Measurements from ENCODE around the gene PISD. TPM values are rescaled to one million over a fixed set of nuclear protein-coding genes. Genes with fewer than 3 reads are reported as not detected.
"Not testable (repeated sequence)": the region's sequence is repeated elsewhere in the genome, so short reads cannot be mapped to it uniquely, and the experiment has no call there.

The PISD gene
- 18.1 and 41.2 TPM in 2 replicates for total RNA-seq (ENCODE audit: low replicate concordance)

- Histone ChIP-seq H3K4me1 (no peaks in the 10 kb centered on the region), H3K36me3 (no peaks in the 10 kb centered on the region), H3K4me2 (peak within 1 kb of the TSS; percentile 91), H2AFZ (replicated peaks) (peak within 1 kb of the TSS; percentile 91), H3K9me3 (ENCODE audit: low read depth) (no peaks in the 10 kb centered on the region), H3K9ac (peak within 1 kb of the TSS; percentile 69), H3F3A (ENCODE audit: low read depth) (peaks cover 3% of the 10 kb centered on the region), H4K20me1 (ENCODE audit: low read depth) (peaks cover 8% of the 10 kb centered on the region), H3K79me2 (ENCODE audit: low read depth) (peaks cover 50% of the 10 kb centered on the region), H3K4me3 (peak within 1 kb of the TSS; percentile 78), H3K27ac (no peak within 1 kb of the TSS), H3K27me3 (no peaks in the 10 kb centered on the region)
- peaks cover 19% of the 10 kb centered on the region for H3K4me1 Mint-ChIP-seq
- no peaks in the 10 kb centered on the region for H3K36me3 Mint-ChIP-seq
- peak within 1 kb of the TSS; percentile 97 for H3K27ac Mint-ChIP-seq
- TF ChIP-seq CTCF (IDR thresholded peaks at IDR 0.05) = no peak
- TF ChIP-seq EZH2phosphoT487 (IDR thresholded peaks at IDR 0.05) = no peak
- no peak for TF ChIP-seq EZH2 (IDR thresholded peaks at IDR 0.05)
- DNase-seq (ENCODE audit: low spot score) = peak; percentile 98
- H3K27me3 Mint-ChIP-seq (ENCODE audit: insufficient read depth, low read depth) = peaks cover 4% of the 10 kb centered on the region
- H3K9me3 Mint-ChIP-seq = no peaks in the 10 kb centered on the region
- peak within 1 kb of the TSS; percentile 100 for H3K4me3 Mint-ChIP-seq
These were observed at the start of gene PISD for GRCh38 chr22:31661851-31662667. TSS of gene PISD (minus strand) at chr22:31662215. CDS start at chr22:31662208, 7 bp downstream.

GRCh38 chr22:31711226-31711625 lies 49.2 kb upstream of the PISD start:
- not testable (repeated sequence) for H3K4me1 Mint-ChIP-seq; H3K27ac ChIP-seq; DNase-seq (ENCODE audit: low spot score); H3K9me3 Mint-ChIP-seq; H3K27me3 ChIP-seq; H3K27ac Mint-ChIP-seq; H3K4me3 ChIP-seq; H3K4me1 ChIP-seq; H3K4me2 ChIP-seq; H3F3A ChIP-seq (ENCODE audit: low read depth); H3K27me3 Mint-ChIP-seq (ENCODE audit: insufficient read depth, low read depth); H3K9me3 ChIP-seq (ENCODE audit: low read depth); H3K9ac ChIP-seq; H3K4me3 Mint-ChIP-seq; H2AFZ ChIP-seq (replicated peaks)
- peaks cover 37% of the 10 kb centered on the region for H3K36me3 Mint-ChIP-seq
- Histone ChIP-seq H4K20me1 (ENCODE audit: low read depth) (peaks cover 22% of the 10 kb centered on the region), H3K36me3 (peaks cover 16% of the 10 kb centered on the region), H3K79me2 (ENCODE audit: low read depth) (peaks cover 82% of the 10 kb centered on the region)

- H3K4me3 ChIP-seq = no peak overlapping the region
- H3K27ac ChIP-seq = no peak overlapping the region
- Mint-ChIP-seq H3K9me3 (no peaks in the 10 kb centered on the region), H3K4me1 (no peaks in the 10 kb centered on the region), H3K4me3 (no peak overlapping the region), H3K36me3 (peaks cover 19% of the 10 kb centered on the region), H3K27me3 (ENCODE audit: insufficient read depth, low read depth) (peaks cover 2% of the 10 kb centered on the region), H3K27ac (no peak overlapping the region)
- no peak for DNase-seq (ENCODE audit: low spot score)
- H2AFZ ChIP-seq (replicated peaks) = no peak overlapping the region
- TF ChIP-seq EZH2 (IDR thresholded peaks at IDR 0.05) = no peak
- no peak for TF ChIP-seq EZH2phosphoT487 (IDR thresholded peaks at IDR 0.05)
- TF ChIP-seq CTCF (IDR thresholded peaks at IDR 0.05) = no peak
- no peaks in the 10 kb centered on the region for H3F3A ChIP-seq (ENCODE audit: low read depth)
- no peaks in the 10 kb centered on the region for H3K27me3 ChIP-seq
- no peak overlapping the region for H3K9ac ChIP-seq
- no peak overlapping the region for H3K4me2 ChIP-seq
- H3K79me2 ChIP-seq (ENCODE audit: low read depth) = peaks cover 61% of the 10 kb centered on the region
- peaks cover 2% of the 10 kb centered on the region for H3K36me3 ChIP-seq
- peaks cover 24% of the 10 kb centered on the region for H4K20me1 ChIP-seq (ENCODE audit: low read depth)
- no peaks in the 10 kb centered on the region for H3K4me1 ChIP-seq
- H3K9me3 ChIP-seq (ENCODE audit: low read depth) = no peaks in the 10 kb centered on the region
These were observed 45.5 kb upstream of the PISD start for GRCh38 chr22:31707519-31707918.

GRCh38 chr22:31695423-31695822 lies 33.4 kb upstream of the PISD start:
- H3K4me2 ChIP-seq = no peak overlapping the region
- Mint-ChIP-seq H3K9me3 (no peaks in the 10 kb centered on the region), H3K27me3 (ENCODE audit: insufficient read depth, low read depth) (no peaks in the 10 kb centered on the region), H3K27ac (no peak overlapping the region), H3K4me1 (no peaks in the 10 kb centered on the region), H3K4me3 (no peak overlapping the region), H3K36me3 (peaks cover 24% of the 10 kb centered on the region)
- no peak overlapping the region for H3K27ac ChIP-seq
- H3K9ac ChIP-seq = no peak overlapping the region
- no peaks in the 10 kb centered on the region for H3K79me2 ChIP-seq (ENCODE audit: low read depth)
- H2AFZ ChIP-seq (replicated peaks) = no peak overlapping the region
- H3K36me3 ChIP-seq = peaks cover 31% of the 10 kb centered on the region
- no peaks in the 10 kb centered on the region for H3K27me3 ChIP-seq
- no peaks in the 10 kb centered on the region for H3K4me1 ChIP-seq
- H4K20me1 ChIP-seq (ENCODE audit: low read depth) = no peaks in the 10 kb centered on the region
- TF ChIP-seq EZH2 (IDR thresholded peaks at IDR 0.05) = no peak
- TF ChIP-seq CTCF (IDR thresholded peaks at IDR 0.05) = no peak
- TF ChIP-seq EZH2phosphoT487 (IDR thresholded peaks at IDR 0.05) = no peak
- H3F3A ChIP-seq (ENCODE audit: low read depth) = no peaks in the 10 kb centered on the region
- no peak overlapping the region for H3K4me3 ChIP-seq
- DNase-seq (ENCODE audit: low spot score) = no peak
- no peaks in the 10 kb centered on the region for H3K9me3 ChIP-seq (ENCODE audit: low read depth)

- not testable (repeated sequence) for H3K4me2 ChIP-seq; H3K4me1 ChIP-seq; H3K4me1 Mint-ChIP-seq; H3K4me3 ChIP-seq; H3K9me3 Mint-ChIP-seq; H3K9ac ChIP-seq; H2AFZ ChIP-seq (replicated peaks); H3K27me3 ChIP-seq; H3K4me3 Mint-ChIP-seq; DNase-seq (ENCODE audit: low spot score); H3K9me3 ChIP-seq (ENCODE audit: low read depth); H3K27ac ChIP-seq; H4K20me1 ChIP-seq (ENCODE audit: low read depth); H3F3A ChIP-seq (ENCODE audit: low read depth); H3K79me2 ChIP-seq (ENCODE audit: low read depth); H3K27me3 Mint-ChIP-seq (ENCODE audit: insufficient read depth, low read depth); H3K27ac Mint-ChIP-seq
- H3K36me3 Mint-ChIP-seq = peaks cover 24% of the 10 kb centered on the region
- peaks cover 21% of the 10 kb centered on the region for H3K36me3 ChIP-seq
These were observed 32.0 kb upstream of the PISD start for GRCh38 chr22:31694046-31694445.

Measured in neural progenitor cell (in vitro differentiated cells).